ENCODE data around the gene CAV2. TPM values are rescaled to one million over a fixed set of nuclear protein-coding genes. Genes with fewer than 3 reads are reported as not detected.

CAV2 gene
- total and polyA plus RNA-seq, 3 donors from 2014 or later, result 33.0 to 40.2 (median 33.5) TPM

GRCh38 chr7:116551692-116552091 is 52.2 kb downstream of the CAV2 start:
- no peak overlapping the region for H3K27ac ChIP-seq
- intact Hi-C loops (cut with DNase I; ENCODE audit: low total_unique reads), result no loop called here
- no peak overlapping the region for H3K4me3 ChIP-seq
- H3K4me1 ChIP-seq, result no peaks in the 10 kb centered on the region
- no peaks in the 10 kb centered on the region for H3K9me3 ChIP-seq
- WGBS, 2 donors, result 69 to 71% methylated on average over 5 of the region's 5 CpGs
- TF ChIP-seq POLR2A (IDR thresholded peaks at IDR 0.05), result no peak
- TF ChIP-seq, protein P1, sequence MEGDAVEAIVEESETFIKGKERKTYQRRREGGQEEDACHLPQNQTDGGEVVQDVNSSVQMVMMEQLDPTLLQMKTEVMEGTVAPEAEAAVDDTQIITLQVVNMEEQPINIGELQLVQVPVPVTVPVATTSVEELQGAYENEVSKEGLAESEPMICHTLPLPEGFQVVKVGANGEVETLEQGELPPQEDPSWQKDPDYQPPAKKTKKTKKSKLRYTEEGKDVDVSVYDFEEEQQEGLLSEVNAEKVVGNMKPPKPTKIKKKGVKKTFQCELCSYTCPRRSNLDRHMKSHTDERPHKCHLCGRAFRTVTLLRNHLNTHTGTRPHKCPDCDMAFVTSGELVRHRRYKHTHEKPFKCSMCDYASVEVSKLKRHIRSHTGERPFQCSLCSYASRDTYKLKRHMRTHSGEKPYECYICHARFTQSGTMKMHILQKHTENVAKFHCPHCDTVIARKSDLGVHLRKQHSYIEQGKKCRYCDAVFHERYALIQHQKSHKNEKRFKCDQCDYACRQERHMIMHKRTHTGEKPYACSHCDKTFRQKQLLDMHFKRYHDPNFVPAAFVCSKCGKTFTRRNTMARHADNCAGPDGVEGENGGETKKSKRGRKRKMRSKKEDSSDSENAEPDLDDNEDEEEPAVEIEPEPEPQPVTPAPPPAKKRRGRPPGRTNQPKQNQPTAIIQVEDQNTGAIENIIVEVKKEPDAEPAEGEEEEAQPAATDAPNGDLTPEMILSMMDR (IDR thresholded peaks at IDR 0.05), result no peak
- no peaks in the 10 kb centered on the region for H3K36me3 ChIP-seq (ENCODE audit: low read depth, missing control alignments)
- no peak for DNase-seq
- H3K27me3 ChIP-seq, result no peaks in the 10 kb centered on the region

DNA sequence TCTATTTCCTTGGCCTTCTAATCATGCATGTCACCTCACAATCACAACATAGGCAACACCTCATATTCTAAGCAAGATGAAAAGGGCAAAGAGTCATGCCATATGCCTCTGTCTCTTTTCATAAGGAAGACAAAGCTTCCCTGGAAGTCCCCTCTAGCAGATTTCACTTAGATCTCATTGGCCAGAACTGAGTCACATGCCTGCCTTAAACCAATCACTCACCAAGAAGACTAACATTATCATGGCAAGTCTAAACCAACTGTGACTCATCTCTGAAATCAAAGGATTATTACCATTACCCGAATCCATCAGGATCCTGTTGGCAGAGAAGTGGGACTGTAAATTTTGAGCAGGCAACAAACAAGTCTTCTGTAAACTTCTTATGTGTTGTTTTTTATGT is 53.1 kb downstream of the CAV2 start:
- intact Hi-C loops (cut with DNase I; ENCODE audit: low total_unique reads), result no loop called here

GRCh38 chr7:116553168-116553964 is 53.8 kb downstream of the CAV2 start:
- intact Hi-C loops (cut with DNase I; ENCODE audit: low total_unique reads), result no loop called here
- H3K9me3 ChIP-seq, result no peaks in the 10 kb centered on the region
- no peak overlapping the region for H3K27ac ChIP-seq
- no peak for DNase-seq
- peaks cover 4% of the 10 kb centered on the region for H3K4me1 ChIP-seq
- no peaks in the 10 kb centered on the region for H3K27me3 ChIP-seq
- 41 to 70% methylated on average over 3 of the region's 3 CpGs for WGBS, 2 donors
- H3K4me3 ChIP-seq, result no peak overlapping the region
- no peaks in the 10 kb centered on the region for H3K36me3 ChIP-seq (ENCODE audit: low read depth, missing control alignments)
- TF ChIP-seq, protein P1 (IDR thresholded peaks at IDR 0.05), result no peak
- TF ChIP-seq POLR2A (IDR thresholded peaks at IDR 0.05), result no peak

More for the DNA sequence above, 53.1 kb downstream of the CAV2 start:
- WGBS, 2 donors, result 89 to 93% methylated on average over 1 of the region's 1 CpG
- no peak overlapping the region for H3K4me3 ChIP-seq
- no peak for DNase-seq
- H3K27ac ChIP-seq, result no peak overlapping the region
- no peaks in the 10 kb centered on the region for H3K36me3 ChIP-seq (ENCODE audit: low read depth, missing control alignments)
- peaks cover 4% of the 10 kb centered on the region for H3K4me1 ChIP-seq
- no peaks in the 10 kb centered on the region for H3K9me3 ChIP-seq
- H3K27me3 ChIP-seq, result no peaks in the 10 kb centered on the region
- TF ChIP-seq POLR2A (IDR thresholded peaks at IDR 0.05), result no peak
- TF ChIP-seq, protein P1 (IDR thresholded peaks at IDR 0.05), result no peak

DNA sequence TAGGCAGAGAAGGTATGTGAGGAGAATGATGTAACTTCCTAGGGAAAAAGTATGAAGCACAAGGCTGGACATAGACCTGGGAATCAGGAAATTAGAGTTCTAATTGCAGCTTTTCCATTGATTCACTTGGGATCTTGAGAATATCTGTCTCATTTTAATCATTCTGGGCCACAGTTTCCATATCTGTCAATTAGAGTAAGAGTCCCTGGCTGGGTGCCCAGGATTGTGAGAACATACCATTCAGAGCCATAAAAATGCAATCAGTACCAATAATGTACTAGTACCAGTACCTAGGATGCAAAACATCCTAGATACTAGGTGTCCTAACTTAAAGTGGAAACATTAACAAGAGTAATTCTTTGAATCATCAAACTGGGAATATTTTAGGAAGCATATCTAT is 54.9 kb downstream of the CAV2 start:
- Histone ChIP-seq H3K27ac (no peak overlapping the region), H3K4me3 (no peak overlapping the region), H3K4me1 (peaks cover 4% of the 10 kb centered on the region), H3K9me3 (no peaks in the 10 kb centered on the region), H3K36me3 (ENCODE audit: low read depth, missing control alignments) (no peaks in the 10 kb centered on the region), H3K27me3 (no peaks in the 10 kb centered on the region)
- intact Hi-C loops (cut with DNase I; ENCODE audit: low total_unique reads), result no loop called here
- DNase-seq, result no peak
- TF ChIP-seq POLR2A (IDR thresholded peaks at IDR 0.05), result no peak
- TF ChIP-seq, protein P1 (IDR thresholded peaks at IDR 0.05), result no peak

DNA sequence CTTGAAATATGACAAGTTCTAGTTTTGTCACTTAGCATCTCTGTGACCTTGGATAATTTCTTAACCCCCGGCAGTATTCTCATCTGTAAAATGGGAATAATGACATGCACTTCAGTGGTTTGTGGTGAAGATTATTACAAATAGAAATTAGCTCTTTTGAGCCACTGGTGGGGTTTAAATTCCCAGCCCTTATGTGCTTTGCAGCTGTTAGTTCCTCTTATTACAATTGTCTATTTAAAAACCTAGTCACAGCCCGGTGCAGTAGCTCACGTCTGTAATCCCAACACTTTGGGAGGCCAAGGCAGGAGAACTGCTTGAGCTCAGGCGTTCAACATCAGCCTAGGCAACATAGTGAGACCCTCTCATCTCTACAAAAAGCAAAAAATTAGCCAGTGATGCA is 55.4 kb downstream of the CAV2 start:
- WGBS, 2 donors, result 62 to 66% methylated on average over 4 of the region's 4 CpGs
- H3K27me3 ChIP-seq, result no peaks in the 10 kb centered on the region
- H3K4me3 ChIP-seq, result no peak overlapping the region
- H3K36me3 ChIP-seq (ENCODE audit: low read depth, missing control alignments), result no peaks in the 10 kb centered on the region
- no peak for TF ChIP-seq POLR2A (IDR thresholded peaks at IDR 0.05)
- TF ChIP-seq, protein P1 (IDR thresholded peaks at IDR 0.05), result no peak
- intact Hi-C loops (cut with DNase I; ENCODE audit: low total_unique reads), result no loop called here
- H3K27ac ChIP-seq, result no peak overlapping the region
- H3K9me3 ChIP-seq, result no peaks in the 10 kb centered on the region
- DNase-seq, result no peak
- peaks cover 4% of the 10 kb centered on the region for H3K4me1 ChIP-seq

Measured in testis (tissue), 3 donors.